Right lobe of liver (tissue), 6 donors: ENCODE results near the gene LPO. TPM values are rescaled to one million over a fixed set of nuclear protein-coding genes. Genes with fewer than 3 reads are reported as not detected.

Experiments
- ATAC-seq, 4 donors: fragments of 200-7000 bp; cut with Tn5 transposase; one replicate each; pipeline ENCODE4 v1.9.1; 2020; ENCODE audit warnings: mild to moderate bottlenecking in 4 of 4, moderate library complexity in 4 of 4
- DNase-seq, 3 donors: peaks; one replicate each; pipeline ENCODE4 v3.0.0-alpha.2; 2020
- H3K27ac ChIP-seq, 3 donors: fragments of 200-600 bp; one replicate each; pipeline ENCODE4 v1.8.0; 2022
- H3K27me3 ChIP-seq, 2 donors: fragments of 200-600 bp; one replicate each; pipeline ENCODE4 v1.8.0; 2022
- H3K36me3 ChIP-seq, 4 donors: fragments of 200-600 bp; sonication (generic) in 1 of 4; one replicate each; pipeline versions ENCODE4 v1.5.1 to v1.8.0; 2017 to 2022; ENCODE audit warnings: control low read depth in 1 of 4
- H3K4me1 ChIP-seq, 4 donors: fragments of 200-600 bp; sonication (generic) in 1 of 4; one replicate each; pipeline versions ENCODE4 v1.5.1 to v1.8.0; 2017 to 2022; ENCODE audit warnings: control low read depth in 1 of 4
- H3K4me3 ChIP-seq, 3 donors: fragments of 200-600 bp; one replicate each; pipeline ENCODE4 v1.8.0; 2022
- H3K9me3 ChIP-seq, 4 donors: fragments of 200-600 bp; sonication (generic) in 1 of 4; one replicate each; pipeline versions ENCODE4 v1.5.1 to v1.8.0; 2017 to 2022; ENCODE audit warnings: control low read depth in 1 of 4
- POLR2A ChIP-seq: fragments of 450-650 bp; IDR thresholded peaks from one replicate; pipeline ENCODE4 v1.6.1; 2017; ENCODE audit warnings: antibody characterized with exemption, mild to moderate bottlenecking
- WGBS: methylation state at CpG from one replicate; pipeline ENCODE4 v1.1.6; 2018; ENCODE audit warnings: low coverage, low lambda C conversion rate; ENCODE audit not compliant: insufficient coverage; ENCODE audit errors: missing lambda C conversion rate; 5-methylcytosine and 5-hydroxymethylcytosine counted together
- intact Hi-C, 2 donors: fragments of 100-400 bp; cut with DNase I; formaldehyde crosslinking; loops; one replicate each; pipeline versions ENCODE4 v1.11.2 to v1.14.1; 2022
- total RNA-seq, 6 experiments: library from RNA; depleted of rRNA in 2 of 6; stranded (reverse); fragments of >200 nt in 2 of 6; fragmentation: NEBNext Ultra II Directional in 3 of 6; extraction: Animal tissue kit (Norgen Biotek cat#: 25700) in 3 of 6; gene quantifications; one replicate each; pipeline versions ENCODE4 v1.1.0 to v1.2.4, GENCODE V29; 2016 to 2023
- TF ChIP-seq, protein P1 (sequence below), 4 donors: fragments of 200-600 bp in 3 of 4; fragments of 450-650 bp in 1 of 4; IDR thresholded peaks; one replicate each; pipeline versions ENCODE4 v1.5.1 to v1.8.0; 2016 to 2022; ENCODE audit warnings: antibody characterized with exemption in 4 of 4, mild to moderate bottlenecking in 2 of 4
- donor health status: DM: no; HTN: yes; CAD: no.
- donor health status: DM: no; HTN: no; CAD: no.
- donor health status: DM: no; HTN: no; CAD: no.
- donor health status: DM: no; HTN: yes; CAD: no.
- donor health status: DM: no; HTN: yes; CAD: no.

LPO gene
- total RNA-seq, 6 experiments from 2014 or later: not detected

GRCh38 chr17:58311429-58311894, 73.1 kb downstream of the LPO start:
- intact Hi-C loops: no loop called here

DNA sequence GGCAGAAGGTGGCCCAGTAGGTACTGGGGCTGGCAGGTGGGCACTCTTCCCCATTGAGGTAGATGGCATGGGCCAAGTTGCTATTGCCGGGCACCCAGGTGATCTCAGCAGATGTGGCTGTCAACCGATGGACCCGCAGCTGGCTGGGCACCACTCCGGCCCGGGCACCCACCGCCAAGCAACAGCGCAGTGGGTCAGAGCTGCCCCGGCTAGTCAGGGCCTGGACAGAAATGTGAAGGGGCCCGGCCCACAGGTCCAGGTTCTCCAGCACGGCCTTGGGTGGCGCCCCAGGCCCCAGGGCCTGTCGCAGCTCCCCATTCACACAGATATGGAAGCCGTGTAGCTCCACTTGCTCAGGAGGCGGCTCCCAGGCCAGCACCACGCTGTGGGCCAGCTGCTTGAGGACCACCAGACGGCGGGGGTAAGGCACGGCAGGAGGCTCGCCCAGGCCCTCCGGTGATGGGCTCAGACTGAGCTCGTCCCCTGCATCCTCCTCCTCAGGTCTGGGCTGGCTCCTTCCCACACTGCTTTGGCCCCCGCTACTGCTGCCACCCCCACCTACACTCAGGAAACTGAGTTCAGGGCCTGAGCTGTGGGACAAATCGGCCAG, 73.7 kb downstream of the LPO start:
- peak in 1 of 3 donors; percentile 40 for DNase-seq

More at GRCh38 chr17:58311429-58311894, 73.1 kb downstream of the LPO start:
- TF ChIP-seq, protein P1, sequence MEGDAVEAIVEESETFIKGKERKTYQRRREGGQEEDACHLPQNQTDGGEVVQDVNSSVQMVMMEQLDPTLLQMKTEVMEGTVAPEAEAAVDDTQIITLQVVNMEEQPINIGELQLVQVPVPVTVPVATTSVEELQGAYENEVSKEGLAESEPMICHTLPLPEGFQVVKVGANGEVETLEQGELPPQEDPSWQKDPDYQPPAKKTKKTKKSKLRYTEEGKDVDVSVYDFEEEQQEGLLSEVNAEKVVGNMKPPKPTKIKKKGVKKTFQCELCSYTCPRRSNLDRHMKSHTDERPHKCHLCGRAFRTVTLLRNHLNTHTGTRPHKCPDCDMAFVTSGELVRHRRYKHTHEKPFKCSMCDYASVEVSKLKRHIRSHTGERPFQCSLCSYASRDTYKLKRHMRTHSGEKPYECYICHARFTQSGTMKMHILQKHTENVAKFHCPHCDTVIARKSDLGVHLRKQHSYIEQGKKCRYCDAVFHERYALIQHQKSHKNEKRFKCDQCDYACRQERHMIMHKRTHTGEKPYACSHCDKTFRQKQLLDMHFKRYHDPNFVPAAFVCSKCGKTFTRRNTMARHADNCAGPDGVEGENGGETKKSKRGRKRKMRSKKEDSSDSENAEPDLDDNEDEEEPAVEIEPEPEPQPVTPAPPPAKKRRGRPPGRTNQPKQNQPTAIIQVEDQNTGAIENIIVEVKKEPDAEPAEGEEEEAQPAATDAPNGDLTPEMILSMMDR (IDR thresholded peaks at IDR 0.05): no peak
- TF ChIP-seq POLR2A: no peak
- Histone ChIP-seq H3K4me1 (no peaks in the 10 kb centered on the region), H3K27me3 (no peaks in the 10 kb centered on the region), H3K4me3 (no peak overlapping the region), H3K27ac (no peak overlapping the region), H3K9me3 (no peaks in the 10 kb centered on the region), H3K36me3 (no peaks in the 10 kb centered on the region)
- WGBS: no CpG with 5 or more reads among the region's 9 CpGs
- DNase-seq: peak in 1 of 3 donors; percentile 40
- ATAC-seq: no peak

GRCh38 chr17:58312829-58313228, 74.4 kb downstream of the LPO start:
- intact Hi-C loops: no loop called here
- ATAC-seq: no peak
- Histone ChIP-seq H3K4me1 (no peaks in the 10 kb centered on the region), H3K27ac (no peak overlapping the region), H3K4me3 (no peak overlapping the region), H3K9me3 (no peaks in the 10 kb centered on the region), H3K27me3 (no peaks in the 10 kb centered on the region), H3K36me3 (no peaks in the 10 kb centered on the region)
- TF ChIP-seq, protein P1 (IDR thresholded peaks at IDR 0.05): no peak
- TF ChIP-seq POLR2A: no peak
- WGBS: 50% methylated on average over 1 of the region's 1 CpG
- DNase-seq: no peak

More for the DNA sequence above, 73.7 kb downstream of the LPO start:
- H3K27ac ChIP-seq: no peak overlapping the region
- intact Hi-C loops: no loop called here
- H3K4me1 ChIP-seq: no peaks in the 10 kb centered on the region
- no peak for ATAC-seq
- no peaks in the 10 kb centered on the region for H3K36me3 ChIP-seq
- no peak overlapping the region for H3K4me3 ChIP-seq
- no peaks in the 10 kb centered on the region for H3K27me3 ChIP-seq
- 90% methylated on average over 4 of the region's 23 CpGs for whole genome bisulfite sequencing
- no peak for TF ChIP-seq POLR2A
- TF ChIP-seq, protein P1 (IDR thresholded peaks at IDR 0.05): no peak
- H3K9me3 ChIP-seq: no peaks in the 10 kb centered on the region

GRCh38 chr17:58313815-58314705, 75.7 kb downstream of the LPO start:
- Histone ChIP-seq H3K4me3 (no peak overlapping the region), H3K9me3 (no peaks in the 10 kb centered on the region), H3K27ac (no peak overlapping the region), H3K4me1 (no peaks in the 10 kb centered on the region), H3K27me3 (no peaks in the 10 kb centered on the region), H3K36me3 (no peaks in the 10 kb centered on the region)
- 80% methylated on average over 7 of the region's 7 CpGs for WGBS
- ATAC-seq (no peak), DNase-seq (no peak)
- intact Hi-C loops: no loop called here
- TF ChIP-seq, protein P1 (IDR thresholded peaks at IDR 0.05): no peak
- no peak for TF ChIP-seq POLR2A
